ENCODE data around the gene NAALADL2.

DNA sequence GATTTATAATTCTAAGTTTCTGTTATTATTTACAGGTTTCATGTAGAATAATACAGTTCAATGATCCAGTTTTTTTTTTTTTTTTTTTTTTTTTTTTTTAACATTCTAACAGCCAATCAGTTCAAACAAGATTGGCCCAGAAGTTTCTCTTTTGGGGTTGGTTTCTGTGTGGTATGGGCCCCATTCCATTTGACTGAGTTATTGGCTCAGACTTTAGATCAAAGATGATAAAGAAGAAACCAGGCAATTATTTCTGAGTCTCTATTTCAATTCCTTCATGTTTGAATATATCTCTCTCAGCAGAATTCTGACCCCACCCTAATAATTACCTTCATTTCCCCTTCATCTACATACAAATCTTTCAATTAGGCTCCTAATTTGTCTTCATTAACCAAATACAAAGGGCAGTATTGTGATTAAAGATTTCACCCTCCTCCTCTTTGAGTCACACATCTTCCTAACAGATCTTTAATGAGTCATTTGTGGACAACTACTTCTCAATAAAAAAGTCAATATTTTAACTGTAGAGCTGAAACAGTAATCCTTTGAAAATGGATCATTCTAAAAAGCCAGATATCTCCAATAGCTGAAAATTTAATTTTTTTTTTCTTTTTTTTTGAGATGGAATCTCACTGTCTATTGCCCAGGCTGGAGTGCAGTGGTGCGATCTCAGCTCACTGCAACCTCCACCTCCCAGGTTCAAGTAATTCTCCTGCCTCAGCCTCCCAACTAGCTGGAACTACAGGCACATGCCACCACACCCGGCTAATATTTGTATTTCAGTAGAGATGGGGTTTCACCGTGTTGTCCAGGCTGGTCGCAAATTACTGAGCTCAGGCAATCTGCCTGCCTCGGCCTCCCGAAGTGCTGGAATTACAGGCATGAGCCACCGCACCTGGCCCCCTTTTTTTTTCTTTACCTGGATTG is 878.8 kb downstream of the NAALADL2 start:
- TF ChIP-seq, protein P1, sequence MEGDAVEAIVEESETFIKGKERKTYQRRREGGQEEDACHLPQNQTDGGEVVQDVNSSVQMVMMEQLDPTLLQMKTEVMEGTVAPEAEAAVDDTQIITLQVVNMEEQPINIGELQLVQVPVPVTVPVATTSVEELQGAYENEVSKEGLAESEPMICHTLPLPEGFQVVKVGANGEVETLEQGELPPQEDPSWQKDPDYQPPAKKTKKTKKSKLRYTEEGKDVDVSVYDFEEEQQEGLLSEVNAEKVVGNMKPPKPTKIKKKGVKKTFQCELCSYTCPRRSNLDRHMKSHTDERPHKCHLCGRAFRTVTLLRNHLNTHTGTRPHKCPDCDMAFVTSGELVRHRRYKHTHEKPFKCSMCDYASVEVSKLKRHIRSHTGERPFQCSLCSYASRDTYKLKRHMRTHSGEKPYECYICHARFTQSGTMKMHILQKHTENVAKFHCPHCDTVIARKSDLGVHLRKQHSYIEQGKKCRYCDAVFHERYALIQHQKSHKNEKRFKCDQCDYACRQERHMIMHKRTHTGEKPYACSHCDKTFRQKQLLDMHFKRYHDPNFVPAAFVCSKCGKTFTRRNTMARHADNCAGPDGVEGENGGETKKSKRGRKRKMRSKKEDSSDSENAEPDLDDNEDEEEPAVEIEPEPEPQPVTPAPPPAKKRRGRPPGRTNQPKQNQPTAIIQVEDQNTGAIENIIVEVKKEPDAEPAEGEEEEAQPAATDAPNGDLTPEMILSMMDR (IDR thresholded peaks at IDR 0.05) = no peak
- TF ChIP-seq EZH2 (IDR thresholded peaks at IDR 0.05; ENCODE audit: borderline replicate concordance, insufficient read depth, low read depth, low read length, poor library complexity, severe bottlenecking) = no peak

All from B cell (primary cell).